GM23338 (cell line): ENCODE measurements around the gene RRP1. TPM values are rescaled to one million over a fixed set of nuclear protein-coding genes. Genes with fewer than 3 reads are reported as not detected.

Experiments used
- CREB1 ChIP-seq: fragments of 250-450 bp; sonication (Bioruptor Pico); IDR thresholded peaks from 2 replicates; pipeline ENCODE4 v1.5.0; 2020; ENCODE audit warnings: low read depth, mild to moderate bottlenecking, moderate library complexity
- EZH2phosphoT487 ChIP-seq: fragments of 200-600 bp; sonication (generic); IDR thresholded peaks from one replicate; pipeline ENCODE4 v1.8.1; 2018; ENCODE audit warnings: antibody characterized with exemption; ENCODE audit not compliant: unreplicated experiment
- ZNF114 ChIP-seq: fragments of 250-450 bp; sonication (Bioruptor Pico); IDR thresholded peaks from 2 replicates; pipeline ENCODE4 v1.5.0; 2020; ENCODE audit warnings: mild to moderate bottlenecking, moderate library complexity
- ZNF331 ChIP-seq: fragments of 250-450 bp; sonication (Bioruptor Pico); IDR thresholded peaks from 2 replicates; pipeline ENCODE4 v1.5.0; 2020; ENCODE audit warnings: low read depth, mild to moderate bottlenecking, moderate library complexity
- polyA plus RNA-seq: library from polyadenylated mRNA; unstranded; fragments of >200 nt; fragmentation: Nextera tagmentation; extraction: Ambion mirVana; gene quantifications from 2 replicates; pipeline ENCODE4 v1.2.1, GENCODE V29; 2016
- small RNA-seq: library from RNA; depleted of rRNA; stranded (forward); fragments of <200 nt; gene quantifications from one replicate; pipeline ENCODE3, GENCODE V24; 2014; ENCODE audit warnings: low replicate concordance
- total RNA-seq: library from RNA; depleted of rRNA; stranded (reverse); fragments of >200 nt; shearing (Covaris generic); gene quantifications from 2 replicates; pipeline ENCODE4 v1.2.3, GENCODE V29; 2014; rRNA removed
- TF ChIP-seq, protein P1 (sequence below): fragments of 250-450 bp; sonication (Bioruptor Pico); IDR thresholded peaks from 2 replicates; pipeline ENCODE4 v1.5.0; 2020; ENCODE audit warnings: mild to moderate bottlenecking, moderate library complexity
- TF ChIP-seq, protein P2 (sequence below), 2 experiments: fragments of 200-600 bp in 1 of 2; sonication (generic) in 1 of 2; conservative IDR thresholded peaks; 2 replicates each; pipeline versions ENCODE4 v1.5.1 to v1.6.1; 2016 to 2017; ENCODE audit warnings: antibody characterized with exemption in 2 of 2, low read depth in 2 of 2, mild to moderate bottlenecking in 2 of 2, moderate library complexity in 1 of 2

RRP1 gene
- total and polyA plus RNA-seq, 2 experiments from 2014 or later = 36.5 to 63.5 TPM

DNA sequence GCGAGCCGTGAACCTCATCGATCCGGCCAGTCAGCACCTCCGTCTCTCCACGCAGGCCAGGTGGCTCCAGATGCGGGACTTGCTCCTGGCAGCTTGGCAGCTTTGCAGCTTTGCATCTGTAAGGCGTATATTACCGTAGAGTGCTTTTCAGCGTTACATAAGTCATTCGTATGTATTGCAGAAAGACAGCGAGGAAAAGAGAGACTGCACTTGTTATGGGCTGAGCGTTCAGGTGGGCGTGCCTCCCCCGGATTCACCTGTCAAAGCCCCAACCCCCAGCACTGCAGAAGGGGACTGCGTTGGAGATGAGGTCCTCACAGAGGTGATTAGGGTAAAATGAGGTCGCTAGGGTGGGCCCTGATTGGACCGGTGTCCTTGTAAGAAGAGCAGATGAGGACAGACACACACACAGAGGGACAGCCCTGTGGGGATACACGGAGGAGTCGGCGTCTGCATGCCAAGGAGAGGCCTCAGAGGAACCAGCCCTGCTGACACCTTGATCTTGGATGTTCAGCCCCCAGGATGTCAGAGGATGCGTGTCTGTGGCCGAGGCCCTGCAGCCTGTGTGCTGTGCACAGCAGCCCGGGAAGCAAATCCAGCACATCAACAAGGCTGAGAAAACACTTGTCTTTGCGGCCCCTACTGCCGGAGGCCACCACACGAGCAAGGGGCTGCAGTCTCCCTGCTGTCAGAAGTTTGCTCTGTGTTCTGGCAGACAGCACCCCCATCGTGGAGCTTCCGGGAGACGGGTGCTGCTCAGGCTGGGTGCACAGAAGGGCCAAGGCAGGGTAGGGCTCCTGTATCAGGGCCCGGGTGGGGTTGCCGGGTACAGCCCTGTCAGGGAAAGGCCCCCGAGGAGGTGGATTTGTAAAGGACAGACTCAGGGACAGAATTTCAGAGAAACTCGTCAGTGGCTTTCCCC, 64.7 kb downstream of the RRP1 start (continued):
- TF ChIP-seq, protein P1, sequence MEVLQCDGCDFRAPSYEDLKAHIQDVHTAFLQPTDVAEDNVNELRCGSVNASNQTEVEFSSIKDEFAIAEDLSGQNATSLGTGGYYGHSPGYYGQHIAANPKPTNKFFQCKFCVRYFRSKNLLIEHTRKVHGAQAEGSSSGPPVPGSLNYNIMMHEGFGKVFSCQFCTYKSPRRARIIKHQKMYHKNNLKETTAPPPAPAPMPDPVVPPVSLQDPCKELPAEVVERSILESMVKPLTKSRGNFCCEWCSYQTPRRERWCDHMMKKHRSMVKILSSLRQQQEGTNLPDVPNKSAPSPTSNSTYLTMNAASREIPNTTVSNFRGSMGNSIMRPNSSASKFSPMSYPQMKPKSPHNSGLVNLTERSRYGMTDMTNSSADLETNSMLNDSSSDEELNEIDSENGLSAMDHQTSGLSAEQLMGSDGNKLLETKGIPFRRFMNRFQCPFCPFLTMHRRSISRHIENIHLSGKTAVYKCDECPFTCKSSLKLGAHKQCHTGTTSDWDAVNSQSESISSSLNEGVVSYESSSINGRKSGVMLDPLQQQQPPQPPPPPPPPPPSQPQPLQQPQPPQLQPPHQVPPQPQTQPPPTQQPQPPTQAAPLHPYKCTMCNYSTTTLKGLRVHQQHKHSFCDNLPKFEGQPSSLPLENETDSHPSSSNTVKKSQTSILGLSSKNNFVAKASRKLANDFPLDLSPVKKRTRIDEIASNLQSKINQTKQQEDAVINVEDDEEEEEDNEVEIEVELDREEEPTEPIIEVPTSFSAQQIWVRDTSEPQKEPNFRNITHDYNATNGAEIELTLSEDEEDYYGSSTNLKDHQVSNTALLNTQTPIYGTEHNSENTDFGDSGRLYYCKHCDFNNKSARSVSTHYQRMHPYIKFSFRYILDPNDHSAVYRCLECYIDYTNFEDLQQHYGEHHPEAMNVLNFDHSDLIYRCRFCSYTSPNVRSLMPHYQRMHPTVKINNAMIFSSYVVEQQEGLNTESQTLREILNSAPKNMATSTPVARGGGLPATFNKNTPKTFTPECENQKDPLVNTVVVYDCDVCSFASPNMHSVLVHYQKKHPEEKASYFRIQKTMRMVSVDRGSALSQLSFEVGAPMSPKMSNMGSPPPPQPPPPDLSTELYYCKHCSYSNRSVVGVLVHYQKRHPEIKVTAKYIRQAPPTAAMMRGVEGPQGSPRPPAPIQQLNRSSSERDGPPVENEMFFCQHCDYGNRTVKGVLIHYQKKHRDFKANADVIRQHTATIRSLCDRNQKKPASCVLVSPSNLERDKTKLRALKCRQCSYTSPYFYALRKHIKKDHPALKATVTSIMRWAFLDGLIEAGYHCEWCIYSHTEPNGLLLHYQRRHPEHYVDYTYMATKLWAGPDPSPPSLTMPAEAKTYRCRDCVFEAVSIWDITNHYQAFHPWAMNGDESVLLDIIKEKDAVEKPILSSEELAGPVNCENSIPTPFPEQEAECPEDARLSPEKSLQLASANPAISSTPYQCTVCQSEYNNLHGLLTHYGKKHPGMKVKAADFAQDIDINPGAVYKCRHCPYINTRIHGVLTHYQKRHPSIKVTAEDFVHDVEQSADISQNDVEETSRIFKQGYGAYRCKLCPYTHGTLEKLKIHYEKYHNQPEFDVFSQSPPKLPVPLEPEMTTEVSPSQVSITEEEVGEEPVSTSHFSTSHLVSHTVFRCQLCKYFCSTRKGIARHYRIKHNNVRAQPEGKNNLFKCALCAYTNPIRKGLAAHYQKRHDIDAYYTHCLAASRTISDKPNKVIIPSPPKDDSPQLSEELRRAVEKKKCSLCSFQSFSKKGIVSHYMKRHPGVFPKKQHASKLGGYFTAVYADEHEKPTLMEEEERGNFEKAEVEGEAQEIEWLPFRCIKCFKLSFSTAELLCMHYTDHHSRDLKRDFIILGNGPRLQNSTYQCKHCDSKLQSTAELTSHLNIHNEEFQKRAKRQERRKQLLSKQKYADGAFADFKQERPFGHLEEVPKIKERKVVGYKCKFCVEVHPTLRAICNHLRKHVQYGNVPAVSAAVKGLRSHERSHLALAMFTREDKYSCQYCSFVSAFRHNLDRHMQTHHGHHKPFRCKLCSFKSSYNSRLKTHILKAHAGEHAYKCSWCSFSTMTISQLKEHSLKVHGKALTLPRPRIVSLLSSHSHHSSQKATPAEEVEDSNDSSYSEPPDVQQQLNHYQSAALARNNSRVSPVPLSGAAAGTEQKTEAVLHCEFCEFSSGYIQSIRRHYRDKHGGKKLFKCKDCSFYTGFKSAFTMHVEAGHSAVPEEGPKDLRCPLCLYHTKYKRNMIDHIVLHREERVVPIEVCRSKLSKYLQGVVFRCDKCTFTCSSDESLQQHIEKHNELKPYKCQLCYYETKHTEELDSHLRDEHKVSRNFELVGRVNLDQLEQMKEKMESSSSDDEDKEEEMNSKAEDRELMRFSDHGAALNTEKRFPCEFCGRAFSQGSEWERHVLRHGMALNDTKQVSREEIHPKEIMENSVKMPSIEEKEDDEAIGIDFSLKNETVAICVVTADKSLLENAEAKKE (CRISPR knock-in tag) = no peak
- TF ChIP-seq, protein P2, sequence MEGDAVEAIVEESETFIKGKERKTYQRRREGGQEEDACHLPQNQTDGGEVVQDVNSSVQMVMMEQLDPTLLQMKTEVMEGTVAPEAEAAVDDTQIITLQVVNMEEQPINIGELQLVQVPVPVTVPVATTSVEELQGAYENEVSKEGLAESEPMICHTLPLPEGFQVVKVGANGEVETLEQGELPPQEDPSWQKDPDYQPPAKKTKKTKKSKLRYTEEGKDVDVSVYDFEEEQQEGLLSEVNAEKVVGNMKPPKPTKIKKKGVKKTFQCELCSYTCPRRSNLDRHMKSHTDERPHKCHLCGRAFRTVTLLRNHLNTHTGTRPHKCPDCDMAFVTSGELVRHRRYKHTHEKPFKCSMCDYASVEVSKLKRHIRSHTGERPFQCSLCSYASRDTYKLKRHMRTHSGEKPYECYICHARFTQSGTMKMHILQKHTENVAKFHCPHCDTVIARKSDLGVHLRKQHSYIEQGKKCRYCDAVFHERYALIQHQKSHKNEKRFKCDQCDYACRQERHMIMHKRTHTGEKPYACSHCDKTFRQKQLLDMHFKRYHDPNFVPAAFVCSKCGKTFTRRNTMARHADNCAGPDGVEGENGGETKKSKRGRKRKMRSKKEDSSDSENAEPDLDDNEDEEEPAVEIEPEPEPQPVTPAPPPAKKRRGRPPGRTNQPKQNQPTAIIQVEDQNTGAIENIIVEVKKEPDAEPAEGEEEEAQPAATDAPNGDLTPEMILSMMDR (conservative IDR thresholded peaks at IDR 0.05; ENCODE audit: low read depth in 2 of 2) = no peak
- no peak for TF ChIP-seq ZNF114 (CRISPR knock-in tag)
- TF ChIP-seq CREB1 (CRISPR knock-in tag) = no peak
- TF ChIP-seq ZNF331 (CRISPR knock-in tag) = no peak
- TF ChIP-seq EZH2phosphoT487 = no peak

Small RNA genes within 50 kb of the gene (small RNA-seq; reads per million reads assigned to genes)
- gene AP001052.1 = not detected

Other genes with a start within 250 kb of the RRP1 start
- gene HSF2BP, start 130.1 kb upstream of the RRP1 start, total RNA-seq = 2.0 and 2.3 TPM in 2 replicates
- 0.78 and 0.82 TPM in 2 replicates for gene HSF2BP, start 130.1 kb upstream of the RRP1 start, polyA plus RNA-seq
- 91.7 and 95.7 TPM in 2 replicates for gene RRP1B, start 130.0 kb upstream of the RRP1 start, total RNA-seq
- 54.0 and 54.8 TPM in 2 replicates for gene RRP1B, start 130.0 kb upstream of the RRP1 start, polyA plus RNA-seq
- 56.7 and 66.3 TPM in 2 replicates for gene PDXK, start 70.4 kb upstream of the RRP1 start, total RNA-seq
- gene PDXK, start 70.4 kb upstream of the RRP1 start, polyA plus RNA-seq = 48.6 and 53.2 TPM in 2 replicates
- 10.0 and 10.1 TPM in 2 replicates for gene CSTB, start 13.3 kb upstream of the RRP1 start, total RNA-seq
- gene CSTB, start 13.3 kb upstream of the RRP1 start, polyA plus RNA-seq = 142 and 147 TPM in 2 replicates
- gene AGPAT3, start 75.6 kb downstream of the RRP1 start, total RNA-seq = 4.4 and 6.1 TPM in 2 replicates
- gene AGPAT3, start 75.6 kb downstream of the RRP1 start, polyA plus RNA-seq = 1.1 and 2.1 TPM in 2 replicates
- 27.1 and 30.9 TPM in 2 replicates for gene TRAPPC10, start 222.7 kb downstream of the RRP1 start, total RNA-seq
- 14.0 and 16.2 TPM in 2 replicates for gene TRAPPC10, start 222.7 kb downstream of the RRP1 start, polyA plus RNA-seq